GM10266 (cell line): ENCODE data around the gene PIGS.

Source experiments
- DNase-seq: peaks from one replicate; pipeline ENCODE4 v3.0.0; 2012; ENCODE audit errors: extremely low spot score
- TF ChIP-seq, protein P1 (sequence below): IDR thresholded peaks from 2 replicates; pipeline ENCODE4 v1.5.1; 2012; ENCODE audit warnings: mild to moderate bottlenecking, low read depth; ENCODE audit not compliant: control insufficient read depth, insufficient read depth; ENCODE audit errors: missing control alignments

PIGS gene

DNA sequence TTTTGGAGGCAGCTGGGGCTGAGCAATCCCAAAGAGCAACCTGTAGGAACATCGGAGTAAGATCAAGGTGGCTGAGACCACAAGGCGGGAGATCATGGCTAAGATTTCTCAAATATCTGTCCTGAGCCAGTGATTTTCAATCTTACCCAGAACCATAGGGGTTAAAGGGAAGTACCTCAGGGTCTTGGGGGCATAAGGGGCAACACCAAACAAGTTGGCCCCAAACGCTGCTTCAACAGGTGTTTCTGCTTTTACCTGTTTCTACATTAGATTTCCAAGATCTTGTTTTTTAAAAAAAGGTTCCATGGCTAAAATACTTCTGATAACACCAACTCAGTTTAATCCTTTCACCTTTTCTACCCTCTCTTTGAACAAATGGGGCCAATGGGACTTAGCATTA lies 16.3 kb downstream of the PIGS start:
- DNase-seq: no peak
- TF ChIP-seq, protein P1, sequence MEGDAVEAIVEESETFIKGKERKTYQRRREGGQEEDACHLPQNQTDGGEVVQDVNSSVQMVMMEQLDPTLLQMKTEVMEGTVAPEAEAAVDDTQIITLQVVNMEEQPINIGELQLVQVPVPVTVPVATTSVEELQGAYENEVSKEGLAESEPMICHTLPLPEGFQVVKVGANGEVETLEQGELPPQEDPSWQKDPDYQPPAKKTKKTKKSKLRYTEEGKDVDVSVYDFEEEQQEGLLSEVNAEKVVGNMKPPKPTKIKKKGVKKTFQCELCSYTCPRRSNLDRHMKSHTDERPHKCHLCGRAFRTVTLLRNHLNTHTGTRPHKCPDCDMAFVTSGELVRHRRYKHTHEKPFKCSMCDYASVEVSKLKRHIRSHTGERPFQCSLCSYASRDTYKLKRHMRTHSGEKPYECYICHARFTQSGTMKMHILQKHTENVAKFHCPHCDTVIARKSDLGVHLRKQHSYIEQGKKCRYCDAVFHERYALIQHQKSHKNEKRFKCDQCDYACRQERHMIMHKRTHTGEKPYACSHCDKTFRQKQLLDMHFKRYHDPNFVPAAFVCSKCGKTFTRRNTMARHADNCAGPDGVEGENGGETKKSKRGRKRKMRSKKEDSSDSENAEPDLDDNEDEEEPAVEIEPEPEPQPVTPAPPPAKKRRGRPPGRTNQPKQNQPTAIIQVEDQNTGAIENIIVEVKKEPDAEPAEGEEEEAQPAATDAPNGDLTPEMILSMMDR: no peak

DNA sequence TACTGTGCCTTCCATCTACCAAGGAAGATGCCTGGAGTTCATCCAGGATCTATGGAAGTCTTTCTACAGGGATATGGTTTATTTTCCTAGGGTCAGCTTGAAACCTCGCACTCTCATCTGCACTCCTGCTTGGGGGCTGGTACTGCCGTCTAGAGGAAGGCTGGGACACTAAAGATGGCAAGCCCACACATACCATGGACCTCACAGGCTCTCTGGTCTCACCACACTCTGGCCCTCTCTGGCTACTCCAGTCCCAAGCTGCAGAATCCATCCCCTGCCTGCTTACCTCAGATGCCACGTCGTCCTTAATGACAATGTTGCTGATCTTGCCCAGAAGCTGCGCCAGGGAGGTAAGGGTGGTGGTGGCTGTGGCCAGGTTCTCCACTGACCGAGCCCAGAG lies 16.8 kb downstream of the PIGS start:
- DNase-seq: no peak

DNA sequence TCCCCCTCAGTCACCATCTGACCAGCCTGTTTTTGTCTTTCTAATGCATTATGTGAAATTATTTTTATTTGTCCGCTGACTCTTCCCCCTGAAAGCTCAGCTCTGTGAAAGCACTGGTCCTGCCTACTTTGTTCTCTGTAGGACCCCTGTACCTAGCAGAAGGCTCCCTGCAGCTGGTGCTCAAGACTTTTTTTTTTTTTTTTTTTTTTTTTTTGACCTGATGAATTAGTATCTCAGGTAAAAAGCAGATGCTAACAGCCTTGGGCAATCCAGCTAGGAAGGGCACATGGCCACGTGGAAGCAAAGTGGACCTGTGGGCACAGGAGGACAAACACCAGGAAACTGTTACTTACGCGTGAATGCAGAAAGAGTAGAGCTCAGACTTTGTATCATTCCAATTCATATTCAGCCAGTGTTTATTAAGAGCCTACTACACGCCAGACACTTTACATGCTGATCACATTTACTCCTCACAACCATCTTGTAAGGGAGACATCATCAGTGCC lies 18.3 kb downstream of the PIGS start:
- DNase-seq: no peak
- TF ChIP-seq, protein P1: no peak

More for the DNA sequence above, 16.8 kb downstream of the PIGS start:
- TF ChIP-seq, protein P1: no peak

DNA sequence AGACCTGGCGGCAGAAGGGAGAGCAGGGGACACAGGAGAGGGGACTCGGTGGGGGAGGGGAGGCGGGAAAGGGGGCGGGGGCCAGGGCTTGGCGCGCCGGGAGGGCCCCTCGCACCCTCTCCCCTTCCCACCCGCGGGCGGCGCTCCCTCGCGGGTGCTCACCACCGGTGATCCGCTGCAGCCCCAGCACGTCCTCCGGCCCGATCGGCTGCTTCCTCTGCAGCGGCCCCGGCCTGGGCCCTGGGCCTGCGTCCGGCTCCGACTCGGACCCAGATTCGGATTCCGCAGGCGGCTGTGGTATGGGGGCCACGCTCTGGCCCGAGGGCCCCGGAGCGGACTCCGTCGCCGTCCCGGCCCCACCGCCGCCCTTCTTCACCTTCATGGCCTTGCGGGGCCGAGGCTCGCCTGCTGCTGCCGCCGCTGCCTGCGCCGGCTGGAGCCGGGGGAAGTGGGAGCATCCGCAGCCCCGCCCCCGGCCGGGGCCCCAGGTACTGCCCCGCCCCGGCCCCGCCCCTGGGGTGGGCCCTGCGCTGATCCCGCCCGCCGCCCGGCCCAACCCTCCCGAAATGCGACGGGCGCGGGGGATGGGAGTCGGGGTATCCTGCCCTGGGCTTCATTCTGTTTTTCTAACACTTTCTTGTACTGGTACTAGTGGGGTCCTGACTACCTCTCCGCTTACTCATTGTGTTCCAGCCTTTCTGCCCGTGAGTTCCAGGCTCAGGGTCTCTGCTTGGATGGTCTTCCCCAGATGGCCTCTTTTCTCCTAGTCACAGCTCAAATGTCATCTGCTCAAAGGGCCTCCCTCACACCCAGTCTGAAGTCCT lies 18.9 kb downstream of the PIGS start, which contains the start of gene UNC119:
TSS of gene UNC119 (minus strand) at position 449 of the 824 bp plus-strand sequence. CDS start at position 382, 67 bp downstream.
- peak; percentile 94 for DNase-seq
- TF ChIP-seq, protein P1: no peak

DNA sequence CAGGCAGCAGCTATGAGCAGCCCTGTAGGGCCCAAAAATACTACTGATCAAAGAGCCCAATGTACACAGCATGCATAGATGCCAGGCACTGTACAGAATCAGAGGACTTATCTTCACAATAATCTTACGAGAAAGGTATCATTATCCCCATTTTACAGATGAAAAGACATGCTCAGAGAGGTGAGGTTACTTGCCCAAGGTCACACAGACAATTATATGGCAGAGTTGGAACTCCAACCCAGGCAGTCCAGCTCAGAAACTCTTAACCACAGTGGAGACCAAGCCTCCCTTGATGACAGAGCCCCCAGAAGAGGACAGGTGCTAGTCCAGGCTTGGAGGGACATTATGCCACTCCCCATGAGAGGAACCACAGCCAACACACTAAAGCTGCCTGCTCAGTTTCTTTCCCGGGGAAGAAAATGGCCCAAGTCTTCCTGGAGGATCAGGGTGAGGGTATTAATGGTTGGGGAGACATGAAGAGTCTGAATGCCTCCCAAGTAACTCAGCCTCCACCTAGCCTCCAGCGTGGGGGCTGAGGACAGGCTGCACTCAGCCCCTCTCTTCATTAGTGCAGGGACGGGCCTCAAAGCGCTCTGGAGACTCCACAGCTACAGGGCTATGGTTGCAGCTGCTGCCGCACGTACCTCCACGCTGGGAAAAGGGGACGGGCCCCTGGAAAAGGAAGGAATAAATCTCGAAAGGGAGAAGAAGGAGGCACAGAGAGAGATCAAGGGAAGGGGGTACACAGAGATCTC lies 19.7 kb downstream of the PIGS start:
- TF ChIP-seq, protein P1: no peak

DNA sequence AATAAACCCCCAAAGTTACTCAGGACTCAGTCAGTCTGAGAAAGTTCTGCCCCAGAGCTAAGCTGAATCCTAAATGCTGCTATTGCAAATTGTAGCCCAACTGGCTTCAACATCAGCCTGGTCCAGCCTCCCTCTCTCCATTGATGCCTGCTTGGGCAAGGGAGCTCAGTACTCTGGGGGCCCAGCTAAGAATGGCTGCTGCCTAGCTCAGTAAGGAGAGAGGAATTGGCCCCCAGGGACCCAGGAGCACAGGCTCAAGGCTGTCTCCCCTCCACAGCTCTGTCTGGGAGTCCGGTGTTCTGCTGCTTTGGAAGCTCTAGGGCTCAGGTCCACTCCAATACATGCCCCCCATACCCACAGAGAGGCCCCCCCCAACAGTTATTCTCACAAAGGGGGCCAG lies 20.5 kb downstream of the PIGS start:
- peak; percentile 17 for DNase-seq
- TF ChIP-seq, protein P1: no peak

More for the DNA sequence above, 19.7 kb downstream of the PIGS start:
- DNase-seq: peak; percentile 53
